ENCODE results near the gene RSPRY1. TPM values are rescaled to one million over a fixed set of nuclear protein-coding genes. Genes with fewer than 3 reads are reported as not detected.

The RSPRY1 gene
- polyA plus RNA-seq, 1 of the 3 experiments (the other 2 are of a cell fraction) = 16.6 TPM

DNA sequence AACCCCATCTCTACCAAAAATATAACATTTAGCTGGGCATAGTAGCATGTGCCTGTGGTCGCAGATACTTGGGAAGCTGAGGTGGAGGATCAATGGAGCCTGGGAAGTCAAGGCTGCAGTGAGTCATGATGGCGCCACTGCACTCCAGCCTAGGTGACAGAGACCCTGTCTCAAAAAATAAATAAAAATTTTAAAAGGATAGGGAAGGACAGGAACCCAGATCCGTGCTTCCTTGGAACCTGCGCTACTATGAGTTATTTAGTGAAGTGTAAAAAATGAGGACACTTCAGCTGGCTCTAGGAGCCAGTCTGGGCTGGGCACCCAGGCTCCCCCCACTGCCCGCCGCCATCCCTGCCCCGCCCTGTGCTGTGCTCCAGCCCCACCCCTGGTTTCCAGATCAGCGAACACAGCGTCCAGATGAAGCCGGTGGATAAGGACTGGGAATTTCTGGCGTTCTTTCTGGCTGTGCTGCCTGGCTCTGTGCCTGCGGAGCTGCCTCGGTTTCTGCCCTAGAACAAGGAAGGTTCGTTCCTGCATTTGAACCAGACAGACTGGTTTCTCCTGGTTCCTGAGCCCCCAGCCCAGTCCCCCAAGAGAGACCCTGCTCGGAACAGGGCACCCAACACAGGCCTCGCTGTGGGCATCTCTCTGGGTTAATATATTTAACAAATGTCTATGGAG, 79.9 kb downstream of the RSPRY1 start:
- no peaks in the 10 kb centered on the region for H3K9me3 ChIP-seq
- POLR2A ChIA-PET = interaction anchor here (0.7 to 1.4 kb wide), 2 partner anchors 21 to 196 kb away, joined by 3 to 4 read pairs; partner anchors contain the start of genes ARL2BP and POLR2C
- H3K4me3 ChIP-seq (ENCODE audit: low read depth in 2 of 2, low read length in 1 of 2) = peak overlapping the region in 1 of 2 experiments; percentile 25; a peak in 1 of 4 replicates
- peak overlapping the region; percentile 52; the same call in 1 of the 2 replicates for H3K4me2 ChIP-seq
- DNase-seq = peak; percentile 91
- H2AFZ ChIP-seq (ENCODE audit: low read depth) = peak overlapping the region; percentile 71
- no peaks in the 10 kb centered on the region for H3K27me3 ChIP-seq (ENCODE audit: insufficient read depth)
- H3K4me1 ChIP-seq (ENCODE audit: control insufficient read depth in 1 of 2, insufficient read depth in 2 of 2, low read depth in 1 of 2, low read length in 1 of 2) = peaks cover 0 to 41% of the 10 kb centered on the region in 2 experiments; a peak in 2 of 4 replicates
- H4K20me1 ChIP-seq (ENCODE audit: insufficient read depth) = no peaks in the 10 kb centered on the region
- no peaks in the 10 kb centered on the region for H3K36me3 ChIP-seq (replicated peaks in 1 of 2; ENCODE audit: control insufficient read depth in 1 of 2, insufficient read depth in 2 of 2, low read length in 1 of 2)
- H3K27ac ChIP-seq (ENCODE audit: low read depth in 2 of 2, low read length in 1 of 2) = peak overlapping the region in 1 of 2 experiments; percentile 57; a peak in 1 of 4 replicates
- peak overlapping the region; percentile 22; the same call in 1 of the 2 replicates for H3K9ac ChIP-seq
- CTCF ChIA-PET = interaction anchor here (0.8 to 1.7 kb wide), 4 partner anchors 34 to 181 kb away, joined by 3 to 6 read pairs (median 3); no protein-coding TSS in a partner anchor
- no peaks in the 10 kb centered on the region for H3F3A ChIP-seq (replicated peaks; ENCODE audit: insufficient read depth)
- no peaks in the 10 kb centered on the region for H3K79me2 ChIP-seq (ENCODE audit: insufficient read depth)
- no peaks in the 10 kb centered on the region for H3K9me2 ChIP-seq
- TF ChIP-seq MEF2A (IDR thresholded peaks at IDR 0.05; ENCODE audit: borderline replicate concordance, low read depth) (no peak), GABPA (IDR thresholded peaks at IDR 0.05; ENCODE audit: low read depth) (no peak), RCOR1 (IDR thresholded peaks at IDR 0.05; ENCODE audit: low read length) (peak; percentile 58; the same call in 1 of the 2 replicates), NFIC (IDR thresholded peaks at IDR 0.05; ENCODE audit: borderline replicate concordance) (peak; percentile 39; the same call in 1 of the 2 replicates), JUND (IDR thresholded peaks at IDR 0.05) (no peak), FOXJ3 (CRISPR knock-in tag; IDR thresholded peaks at IDR 0.05) (no peak), TCF12 (IDR thresholded peaks at IDR 0.05) (no peak), SMC3 (IDR thresholded peaks at IDR 0.05; ENCODE audit: low read depth, low read length) (no peak), REST (IDR thresholded peaks at IDR 0.05; ENCODE audit: low read depth, low read length) (no peak), SIN3A (IDR thresholded peaks at IDR 0.05; ENCODE audit: borderline replicate concordance, low read depth, low read length) (no peak), CHD2 (IDR thresholded peaks at IDR 0.05; ENCODE audit: low read length, partially characterized antibody) (no peak), EP300 (IDR thresholded peaks at IDR 0.05; ENCODE audit: borderline replicate concordance in 1 of 2, low read depth in 1 of 2, low read length in 1 of 2) (peak in 1 of 2 experiments; percentile 30; a peak in 1 of 4 replicates), GATA2 (CRISPR knock-in tag; IDR thresholded peaks at IDR 0.05) (peak; percentile 85), USF2 (IDR thresholded peaks at IDR 0.05; ENCODE audit: borderline replicate concordance, low read depth, low read length) (no peak), ZBTB33 (IDR thresholded peaks at IDR 0.05; ENCODE audit: borderline replicate concordance, low read depth) (no peak), TAF1 (IDR thresholded peaks at IDR 0.05; ENCODE audit: borderline replicate concordance, low read depth, low read length) (no peak), RAD21 (IDR thresholded peaks at IDR 0.05; ENCODE audit: low read length) (0 out of 2 replicates have a peak, but pooled peaks have one; percentile 19)
- TF ChIP-seq, protein P1, sequence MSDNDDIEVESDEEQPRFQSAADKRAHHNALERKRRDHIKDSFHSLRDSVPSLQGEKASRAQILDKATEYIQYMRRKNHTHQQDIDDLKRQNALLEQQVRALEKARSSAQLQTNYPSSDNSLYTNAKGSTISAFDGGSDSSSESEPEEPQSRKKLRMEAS (IDR thresholded peaks at IDR 0.05; ENCODE audit: low read depth) = no peak
- TF ChIP-seq, protein P2, sequence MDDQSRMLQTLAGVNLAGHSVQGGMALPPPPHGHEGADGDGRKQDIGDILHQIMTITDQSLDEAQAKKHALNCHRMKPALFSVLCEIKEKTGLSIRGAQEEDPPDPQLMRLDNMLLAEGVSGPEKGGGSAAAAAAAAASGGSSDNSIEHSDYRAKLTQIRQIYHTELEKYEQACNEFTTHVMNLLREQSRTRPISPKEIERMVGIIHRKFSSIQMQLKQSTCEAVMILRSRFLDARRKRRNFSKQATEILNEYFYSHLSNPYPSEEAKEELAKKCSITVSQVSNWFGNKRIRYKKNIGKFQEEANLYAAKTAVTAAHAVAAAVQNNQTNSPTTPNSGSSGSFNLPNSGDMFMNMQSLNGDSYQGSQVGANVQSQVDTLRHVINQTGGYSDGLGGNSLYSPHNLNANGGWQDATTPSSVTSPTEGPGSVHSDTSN (IDR thresholded peaks at IDR 0.05) = no peak
- WGBS (ENCODE audit: low lambda C conversion rate) = 48% methylated on average over 10 of the region's 16 CpGs

Measured in SK-N-SH (cell line).